Mucosa of rectum (tissue), 2 donors: ENCODE results near the gene PSMB10.
"Not testable (repeated sequence)": the region's sequence is repeated elsewhere in the genome, so short reads cannot be mapped to it uniquely, and the experiment has no call there.

Source experiments
- H3K27ac ChIP-seq, 2 donors: one replicate each; pipeline ENCODE4 v1.7.0; 2013; ENCODE audit warnings: inconsistent platforms in 2 of 2, low read depth in 2 of 2, low read length in 2 of 2
- H3K27me3 ChIP-seq, 2 donors: one replicate each; pipeline ENCODE4 v1.7.0; 2013; ENCODE audit warnings: low read length in 2 of 2; ENCODE audit not compliant: control insufficient read depth in 2 of 2, insufficient read depth in 2 of 2
- H3K36me3 ChIP-seq, 2 donors: one replicate each; pipeline ENCODE4 v1.7.0; 2013; ENCODE audit warnings: low read length in 2 of 2; ENCODE audit not compliant: control insufficient read depth in 2 of 2, insufficient read depth in 2 of 2
- H3K4me1 ChIP-seq, 2 donors: one replicate each; pipeline ENCODE4 v1.7.0; 2013; ENCODE audit warnings: low read length in 2 of 2, mild to moderate bottlenecking in 1 of 2; ENCODE audit not compliant: control insufficient read depth in 2 of 2, insufficient read depth in 2 of 2
- H3K4me3 ChIP-seq, 2 donors: one replicate each; pipeline ENCODE4 v1.7.0; 2013; ENCODE audit warnings: low read length in 2 of 2
- H3K9ac ChIP-seq, 2 donors: one replicate each; pipeline ENCODE4 v1.7.0; 2013; ENCODE audit warnings: low read length in 2 of 2, low read depth in 1 of 2, mild to moderate bottlenecking in 1 of 2
- H3K9me3 ChIP-seq, 2 donors: one replicate each; pipeline ENCODE4 v1.7.0; 2013; ENCODE audit warnings: low read length in 2 of 2; ENCODE audit not compliant: control insufficient read depth in 2 of 2
- donor health status: healthy.
- donor health status: Normal muscosa, but diverticular disease.

Gene PSMB10

GRCh38 chr16:67915496-67915769 lies 21.2 kb downstream of the PSMB10 start:
- not testable (repeated sequence) for H3K9me3 ChIP-seq, H3K9ac ChIP-seq, H3K4me1 ChIP-seq, H3K4me3 ChIP-seq, H3K27ac ChIP-seq, H3K27me3 ChIP-seq
- peaks cover 24 to 32% of the 10 kb centered on the region in 2 donors for H3K36me3 ChIP-seq

GRCh38 chr16:67914758-67915495 lies 21.7 kb downstream of the PSMB10 start:
- Histone ChIP-seq H3K36me3 (peaks cover 29 to 35% of the 10 kb centered on the region in 2 donors), H3K9me3 (no peaks in the 10 kb centered on the region), H3K27ac (no peak overlapping the region), H3K4me1 (peaks cover 0 to 2% of the 10 kb centered on the region in 2 donors), H3K9ac (no peak overlapping the region), H3K27me3 (no peaks in the 10 kb centered on the region), H3K4me3 (no peak overlapping the region)

- H3K27ac ChIP-seq, result no peak overlapping the region
- no peak overlapping the region for H3K4me3 ChIP-seq
- H3K36me3 ChIP-seq, result peaks cover 24 to 38% of the 10 kb centered on the region in 2 donors
- no peaks in the 10 kb centered on the region for H3K9me3 ChIP-seq
- no peaks in the 10 kb centered on the region for H3K27me3 ChIP-seq
- no peaks in the 10 kb centered on the region for H3K4me1 ChIP-seq
- no peak overlapping the region for H3K9ac ChIP-seq
Measured at GRCh38 chr16:67910158-67910557, 26.5 kb downstream of the PSMB10 start.

GRCh38 chr16:67909056-67909742 lies 27.5 kb downstream of the PSMB10 start:
- no peak overlapping the region for H3K27ac ChIP-seq

GRCh38 chr16:67907397-67908180 lies 29.1 kb downstream of the PSMB10 start:
- H3K36me3 ChIP-seq, result peaks cover 25 to 35% of the 10 kb centered on the region in 2 donors
- H3K27ac ChIP-seq, result no peak overlapping the region
- no peaks in the 10 kb centered on the region for H3K27me3 ChIP-seq
- no peak overlapping the region for H3K9ac ChIP-seq
- no peaks in the 10 kb centered on the region for H3K9me3 ChIP-seq
- no peaks in the 10 kb centered on the region for H3K4me1 ChIP-seq
- no peak overlapping the region for H3K4me3 ChIP-seq

More at GRCh38 chr16:67909056-67909742, 27.5 kb downstream of the PSMB10 start:
- peaks cover 19 to 32% of the 10 kb centered on the region in 2 donors for H3K36me3 ChIP-seq
- no peaks in the 10 kb centered on the region for H3K27me3 ChIP-seq
- H3K4me3 ChIP-seq, result no peak overlapping the region
- no peak overlapping the region for H3K9ac ChIP-seq
- H3K4me1 ChIP-seq, result no peaks in the 10 kb centered on the region
- H3K9me3 ChIP-seq, result no peaks in the 10 kb centered on the region

- Histone ChIP-seq H3K27ac (no peak overlapping the region), H3K4me3 (no peak overlapping the region), H3K9me3 (no peaks in the 10 kb centered on the region), H3K36me3 (peaks cover 3 to 6% of the 10 kb centered on the region in 2 donors), H3K9ac (no peak overlapping the region), H3K4me1 (peaks cover 6 to 7% of the 10 kb centered on the region in 2 donors), H3K27me3 (no peaks in the 10 kb centered on the region)
Measured at GRCh38 chr16:67902831-67903230, 33.8 kb downstream of the PSMB10 start.

GRCh38 chr16:67901734-67902133 lies 34.9 kb downstream of the PSMB10 start:
- Histone ChIP-seq H3K9ac (no peak overlapping the region), H3K4me3 (no peak overlapping the region), H3K27ac (no peak overlapping the region), H3K4me1 (peaks cover 6 to 10% of the 10 kb centered on the region in 2 donors), H3K9me3 (no peaks in the 10 kb centered on the region), H3K36me3 (peaks cover 3 to 6% of the 10 kb centered on the region in 2 donors), H3K27me3 (no peaks in the 10 kb centered on the region)

GRCh38 chr16:67897231-67897630 lies 39.4 kb downstream of the PSMB10 start:
- H3K27me3 ChIP-seq, result no peaks in the 10 kb centered on the region
- H3K9ac ChIP-seq, result no peak overlapping the region
- H3K4me3 ChIP-seq, result no peak overlapping the region
- H3K9me3 ChIP-seq, result no peaks in the 10 kb centered on the region
- H3K4me1 ChIP-seq, result peaks cover 21 to 26% of the 10 kb centered on the region in 2 donors
- H3K36me3 ChIP-seq, result no peaks in the 10 kb centered on the region
- H3K27ac ChIP-seq, result no peak overlapping the region

- peaks cover 16 to 19% of the 10 kb centered on the region in 2 donors for H3K4me1 ChIP-seq
Measured at GRCh38 chr16:67893743-67894399, 42.8 kb downstream of the PSMB10 start.

More at GRCh38 chr16:67893743-67894399, 42.8 kb downstream of the PSMB10 start:
- no peaks in the 10 kb centered on the region for H3K36me3 ChIP-seq
- peak overlapping the region; percentile 96 to 98 for H3K9ac ChIP-seq
- no peaks in the 10 kb centered on the region for H3K9me3 ChIP-seq
- H3K27me3 ChIP-seq, result no peaks in the 10 kb centered on the region
- H3K4me3 ChIP-seq, result peak overlapping the region; percentile 89 to 91
- peak overlapping the region; percentile 97 to 98 for H3K27ac ChIP-seq
